Esophagus squamous epithelium (tissue), 5 donors: ENCODE data around the gene WASL. TPM values are rescaled to one million over a fixed set of nuclear protein-coding genes. Genes with fewer than 3 reads are reported as not detected.
A peak's percentile ranks its signal among the peaks of the same experiment; 100 is the strongest.

Source experiments
- DNase-seq: peaks from one replicate; lab custom pipeline; 2025; lab: John Stamatoyannopoulos, UW
- H3K27ac ChIP-seq, 4 donors: fragments of 200-600 bp; sonication (generic); one replicate each; pipeline ENCODE4 v1.5.1; 2016 to 2019; ENCODE audit warnings: mild to moderate bottlenecking in 1 of 4
- H3K27me3 ChIP-seq, 4 donors: fragments of 200-600 bp; sonication (generic); 1 replicate in 3 of 4; 2 replicates in 1 of 4; pipeline versions ENCODE4 v1.5.1 to v1.6.0; 2017 to 2021; ENCODE audit warnings: antibody characterized with exemption in 1 of 4
- H3K36me3 ChIP-seq, 3 donors: fragments of 200-600 bp; sonication (generic); one replicate each; pipeline ENCODE4 v1.5.1; 2016 to 2019
- H3K4me1 ChIP-seq, 3 donors: fragments of 200-600 bp; sonication (generic); one replicate each; pipeline ENCODE4 v1.5.1; 2017 to 2019
- H3K4me3 ChIP-seq, 4 donors: fragments of 200-600 bp; sonication (generic); 1 replicate in 3 of 4; 2 replicates in 1 of 4; pipeline ENCODE4 v1.5.1; 2016 to 2019; ENCODE audit warnings: mild to moderate bottlenecking in 2 of 4, moderate library complexity in 1 of 4
- H3K9me3 ChIP-seq, 3 donors: fragments of 200-600 bp; sonication (generic); one replicate each; pipeline ENCODE4 v1.5.1; 2016 to 2019
- POLR2A ChIP-seq, 4 donors: fragments of 450-650 bp; IDR thresholded peaks; one replicate each; pipeline ENCODE4 v1.6.1; 2017; ENCODE audit warnings: antibody characterized with exemption in 4 of 4, mild to moderate bottlenecking in 4 of 4, moderate library complexity in 3 of 4
- WGBS, 2 donors: methylation state at CpG; one replicate each; pipeline ENCODE4 v1.1.5; 2018; 5-methylcytosine and 5-hydroxymethylcytosine counted together
- intact Hi-C: fragments of 100-400 bp; cut with DNase I; formaldehyde crosslinking; loops from one replicate; pipeline ENCODE4 v1.15.0; 2022
- total RNA-seq, 4 donors: library from RNA; depleted of rRNA; stranded (reverse); fragments of >200 nt; gene quantifications; one replicate each; pipeline ENCODE4 v1.1.0, GENCODE V29; 2016
- TF ChIP-seq, protein P1 (sequence below), 6 experiments: fragments of 450-650 bp in 4 of 6; fragments of 200-600 bp in 2 of 6; sonication (generic) in 2 of 6; IDR thresholded peaks; one replicate each; pipeline ENCODE4 v1.5.1; 2016 to 2019; ENCODE audit warnings: antibody characterized with exemption in 6 of 6, mild to moderate bottlenecking in 4 of 6, moderate library complexity in 4 of 6
- donor health status: DM: yes; HTN: yes; CAD: no.

Gene WASL
- total RNA-seq, 4 donors from 2014 or later: 26.0 to 34.6 (median 31.3) TPM

DNA sequence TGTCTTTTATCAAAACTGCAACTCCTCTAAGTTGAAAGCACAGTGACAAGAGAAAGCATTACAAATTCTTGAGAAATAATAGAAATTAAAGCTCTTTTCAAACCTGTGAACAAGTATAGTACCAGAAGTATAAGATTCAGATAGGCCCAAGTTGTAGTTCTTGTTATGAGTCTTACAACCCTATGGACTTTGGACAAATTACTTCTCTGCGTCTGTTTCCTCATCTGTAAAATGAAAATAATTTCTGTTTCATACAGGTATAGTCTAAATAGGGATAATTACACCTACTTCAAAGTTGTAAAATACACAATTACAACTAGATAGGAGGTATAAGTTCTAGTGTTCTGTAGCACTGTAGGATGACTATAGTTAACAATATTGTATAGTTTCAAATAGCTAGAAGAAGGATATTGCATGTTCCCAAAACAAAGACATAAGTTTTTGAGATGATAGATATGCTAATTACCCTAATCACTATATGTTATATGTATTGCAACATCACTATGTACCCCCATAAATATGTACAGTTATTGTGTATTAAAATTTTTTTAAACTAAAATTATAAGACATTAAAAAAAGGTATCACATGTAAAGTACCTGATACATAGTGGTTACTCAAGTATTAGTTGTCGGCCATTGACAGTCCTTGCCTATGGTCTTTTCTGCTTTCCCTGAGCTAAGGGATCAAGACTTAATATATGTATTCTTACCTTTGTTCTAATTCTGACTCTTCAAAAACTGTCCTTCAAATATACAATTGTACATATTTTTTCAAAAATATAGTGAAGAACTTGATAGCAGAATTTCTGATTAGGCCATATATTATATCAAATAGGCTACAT, 1.8 kb upstream of the WASL start:
- no peaks in the 10 kb centered on the region for H3K36me3 ChIP-seq
- H3K27me3 ChIP-seq: no peaks in the 10 kb centered on the region
- peaks cover 7 to 47% (median 17%) of the 10 kb centered on the region in 3 donors for H3K4me1 ChIP-seq
- peak overlapping the region in 3 of 4 donors; percentile 72 to 93 (median 91) for H3K4me3 ChIP-seq
- intact Hi-C loops: no loop called here
- WGBS, 2 donors: 79 to 82% methylated on average over 2 of the region's 2 CpGs
- no peak for DNase-seq
- TF ChIP-seq, protein P1, sequence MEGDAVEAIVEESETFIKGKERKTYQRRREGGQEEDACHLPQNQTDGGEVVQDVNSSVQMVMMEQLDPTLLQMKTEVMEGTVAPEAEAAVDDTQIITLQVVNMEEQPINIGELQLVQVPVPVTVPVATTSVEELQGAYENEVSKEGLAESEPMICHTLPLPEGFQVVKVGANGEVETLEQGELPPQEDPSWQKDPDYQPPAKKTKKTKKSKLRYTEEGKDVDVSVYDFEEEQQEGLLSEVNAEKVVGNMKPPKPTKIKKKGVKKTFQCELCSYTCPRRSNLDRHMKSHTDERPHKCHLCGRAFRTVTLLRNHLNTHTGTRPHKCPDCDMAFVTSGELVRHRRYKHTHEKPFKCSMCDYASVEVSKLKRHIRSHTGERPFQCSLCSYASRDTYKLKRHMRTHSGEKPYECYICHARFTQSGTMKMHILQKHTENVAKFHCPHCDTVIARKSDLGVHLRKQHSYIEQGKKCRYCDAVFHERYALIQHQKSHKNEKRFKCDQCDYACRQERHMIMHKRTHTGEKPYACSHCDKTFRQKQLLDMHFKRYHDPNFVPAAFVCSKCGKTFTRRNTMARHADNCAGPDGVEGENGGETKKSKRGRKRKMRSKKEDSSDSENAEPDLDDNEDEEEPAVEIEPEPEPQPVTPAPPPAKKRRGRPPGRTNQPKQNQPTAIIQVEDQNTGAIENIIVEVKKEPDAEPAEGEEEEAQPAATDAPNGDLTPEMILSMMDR (IDR thresholded peaks at IDR 0.05): no peak
- TF ChIP-seq POLR2A (IDR thresholded peaks at IDR 0.05): no peak
- peak overlapping the region in 1 of 4 donors; percentile 99 for H3K27ac ChIP-seq
- no peaks in the 10 kb centered on the region for H3K9me3 ChIP-seq

DNA sequence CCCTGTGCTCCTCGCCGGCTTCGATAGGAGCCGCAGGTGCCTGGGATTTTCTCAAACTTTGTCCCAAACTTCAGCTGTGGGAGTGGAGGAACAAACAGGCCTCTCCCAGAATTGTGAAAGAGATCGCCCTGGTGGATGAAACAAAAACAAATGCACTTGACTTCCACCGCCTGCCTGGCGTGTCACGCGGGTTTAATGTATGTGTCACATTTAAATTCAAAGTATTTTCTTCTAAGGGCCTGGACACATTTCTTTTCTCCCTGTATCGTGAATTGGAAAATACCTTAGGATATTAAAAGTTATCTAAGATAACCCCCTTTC, 694 bp upstream of the WASL start:
- no peaks in the 10 kb centered on the region for H3K9me3 ChIP-seq
- no peaks in the 10 kb centered on the region for H3K27me3 ChIP-seq
- H3K4me3 ChIP-seq: peak overlapping the region; percentile 72 to 93 (median 88)
- TF ChIP-seq POLR2A (IDR thresholded peaks at IDR 0.05): no peak
- TF ChIP-seq, protein P1 (IDR thresholded peaks at IDR 0.05): peak in 2 of 6 experiments; percentile 10 to 33
- DNase-seq: no peak
- no peaks in the 10 kb centered on the region for H3K36me3 ChIP-seq
- intact Hi-C loops: no loop called here
- peak overlapping the region; percentile 97 to 99 (median 99) for H3K27ac ChIP-seq
- 0 to 8% methylated on average over 6 to 8 of the region's 10 CpGs for WGBS, 2 donors
- peaks cover 7 to 58% (median 26%) of the 10 kb centered on the region in 3 donors for H3K4me1 ChIP-seq

DNA sequence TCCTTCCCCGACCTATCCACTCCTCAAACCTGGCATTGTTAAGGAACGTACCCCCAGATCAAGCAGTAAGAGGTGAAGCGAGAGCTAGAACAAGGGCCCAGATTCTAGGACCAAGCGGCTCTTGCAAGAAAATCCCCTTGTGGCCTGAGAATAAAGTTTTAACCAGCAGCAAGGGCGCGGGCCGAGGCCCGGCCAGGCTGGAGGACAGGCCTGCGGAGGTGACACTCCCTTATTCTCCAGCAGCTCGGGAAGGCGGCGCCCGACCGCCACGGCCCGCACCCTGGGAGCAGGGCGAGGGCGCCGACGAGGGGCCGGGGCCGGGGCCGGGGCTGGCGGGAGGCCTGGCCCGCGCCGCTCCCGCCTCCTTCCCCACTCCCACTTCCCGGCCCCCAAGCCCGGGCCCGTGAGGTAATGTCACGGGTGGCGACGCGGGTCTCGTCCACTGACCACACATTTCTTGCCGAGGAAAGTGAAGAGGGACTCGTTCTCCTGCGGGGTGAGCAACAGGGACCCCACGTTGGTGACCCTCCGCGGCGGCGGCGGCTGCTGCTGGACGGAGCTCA, 551 bp downstream of the WASL start:
- peak overlapping the region; percentile 72 to 93 (median 88) for H3K4me3 ChIP-seq
- TF ChIP-seq, protein P1 (IDR thresholded peaks at IDR 0.05): no peak
- no peak for TF ChIP-seq POLR2A (IDR thresholded peaks at IDR 0.05)
- intact Hi-C loops: no loop called here
- no peak for DNase-seq
- H3K27ac ChIP-seq: peak overlapping the region; percentile 97 to 99 (median 99)
- no peaks in the 10 kb centered on the region for H3K27me3 ChIP-seq
- no peaks in the 10 kb centered on the region for H3K9me3 ChIP-seq
- no peaks in the 10 kb centered on the region for H3K36me3 ChIP-seq
- 0% methylated on average over 2 to 5 of the region's 46 CpGs for WGBS, 2 donors
- H3K4me1 ChIP-seq: peaks cover 7 to 71% (median 33%) of the 10 kb centered on the region in 3 donors

DNA sequence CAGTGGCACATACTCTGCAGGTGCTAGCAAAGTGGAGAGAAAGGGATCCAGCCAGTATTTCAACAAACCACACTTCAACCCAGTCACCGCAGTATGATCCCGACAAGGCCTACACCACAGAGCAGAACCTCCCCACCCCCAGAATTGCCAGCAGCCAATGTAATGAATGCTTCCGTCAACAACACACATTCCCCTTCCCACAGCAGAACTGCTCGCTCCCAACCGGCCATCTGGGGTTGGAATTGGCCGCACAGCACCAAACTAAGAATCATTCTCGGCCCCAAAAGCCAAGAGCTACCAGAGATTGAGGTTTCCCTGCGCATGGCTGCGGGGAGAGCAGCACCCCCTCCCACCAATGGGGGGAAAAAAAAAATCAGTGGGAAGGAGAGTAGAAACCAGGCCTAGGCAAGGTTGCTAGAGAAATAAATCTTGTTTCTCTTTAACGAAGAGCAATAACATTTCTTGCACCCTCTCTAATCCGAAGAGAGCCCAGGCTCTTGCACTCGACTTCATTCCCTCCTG, 1.1 kb downstream of the WASL start:
- TF ChIP-seq, protein P1 (IDR thresholded peaks at IDR 0.05): no peak
- peak in 1 of 4 donors; percentile 38 for TF ChIP-seq POLR2A (IDR thresholded peaks at IDR 0.05)
- Histone ChIP-seq H3K9me3 (no peaks in the 10 kb centered on the region), H3K4me3 (peak overlapping the region; percentile 72 to 93 (median 88)), H3K27me3 (no peaks in the 10 kb centered on the region), H3K36me3 (no peaks in the 10 kb centered on the region), H3K27ac (peak overlapping the region; percentile 97 to 99 (median 99)), H3K4me1 (peaks cover 7 to 76% (median 36%) of the 10 kb centered on the region in 3 donors)
- DNase-seq: no peak
- WGBS, 2 donors: 0 to 1% methylated on average over 10 to 12 of the region's 12 CpGs
- intact Hi-C loops: no loop called here
